Bone marrow (tissue), 2 donors: ENCODE results near the gene BACE1-AS.
"Not testable (repeated sequence)": the region's sequence is repeated elsewhere in the genome, so short reads cannot be mapped to it uniquely, and the experiment has no call there.

ENCODE experiments used
- DNase-seq, 2 donors: peaks; one replicate each; lab custom pipeline; 2025; lab: John Stamatoyannopoulos, UW

The BACE1-AS gene

GRCh38 chr11:117290809-117291396, at the start of gene BACE1-AS:
Gene BACE1-AS, plus strand, starts transcription at chr11:117291346.
- DNase-seq, result no peak

DNA sequence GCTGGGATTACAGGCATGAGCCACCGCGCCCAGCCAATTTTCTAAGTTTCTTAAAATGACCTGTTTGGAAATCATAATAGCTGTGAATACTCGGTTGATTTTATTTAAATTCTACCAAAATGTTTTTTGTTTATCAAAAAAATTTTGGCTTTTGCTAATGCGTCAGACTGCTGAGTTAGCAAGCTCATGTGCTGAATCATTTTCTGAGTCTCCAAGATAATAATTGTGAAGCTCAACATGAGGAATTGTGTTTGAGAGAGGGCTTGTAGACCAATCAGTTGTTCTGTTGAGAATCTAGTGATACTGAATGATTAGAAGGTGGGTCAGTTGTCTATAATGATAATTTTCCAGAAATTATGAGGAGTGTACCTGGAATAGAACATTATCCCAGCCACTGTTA, 42.8 kb upstream of the BACE1-AS start:
- DNase-seq, result no peak

DNA sequence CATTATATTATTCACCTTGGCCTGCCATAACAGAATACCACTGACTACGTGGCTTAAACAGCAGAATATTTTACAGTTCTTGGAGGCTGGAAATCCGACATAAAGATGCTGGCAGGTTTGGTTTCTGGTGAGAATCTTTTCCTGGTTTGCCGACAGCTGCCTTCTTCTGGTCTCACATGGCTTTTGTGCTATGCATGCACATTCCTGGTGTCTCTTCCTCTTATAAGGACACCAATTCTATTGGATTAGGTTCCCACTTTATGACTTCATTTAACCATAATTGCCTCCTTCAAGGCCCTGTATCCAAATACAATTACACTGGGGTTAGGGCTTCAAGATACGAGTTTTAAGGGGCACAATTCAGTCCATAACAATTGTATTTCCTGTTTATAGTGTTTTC, 41.6 kb upstream of the BACE1-AS start:
- DNase-seq, result no peak

DNA sequence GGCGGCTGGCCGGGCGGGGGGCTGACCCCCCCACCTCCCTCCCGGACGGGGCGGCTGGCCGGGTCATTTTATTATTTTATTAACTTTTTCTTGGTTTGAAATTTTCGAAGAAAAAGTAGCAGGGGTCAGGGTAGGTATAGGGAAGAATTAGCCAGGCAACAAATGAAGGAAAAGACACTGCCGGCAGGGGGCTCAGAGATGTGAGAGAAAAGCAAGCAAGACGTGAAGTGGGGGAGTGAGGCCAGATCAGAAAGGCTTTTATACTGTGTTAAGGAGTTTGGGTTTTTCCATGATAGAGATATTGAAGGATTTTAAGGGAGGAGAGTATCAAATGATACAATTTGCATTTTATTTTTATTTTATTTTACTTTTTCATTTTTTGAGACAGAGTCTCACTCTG, 39.6 kb upstream of the BACE1-AS start:
- DNase-seq, result no peak

GRCh38 chr11:117255966-117256365, 35.2 kb upstream of the BACE1-AS start:
- DNase-seq, result no peak

- DNase-seq, result no peak
Observed at GRCh38 chr11:117256573-117256972, 34.6 kb upstream of the BACE1-AS start.

GRCh38 chr11:117258576-117258975, 32.6 kb upstream of the BACE1-AS start:
- DNase-seq, result no peak

GRCh38 chr11:117259417-117259816, 31.7 kb upstream of the BACE1-AS start:
- DNase-seq, result no peak

DNA sequence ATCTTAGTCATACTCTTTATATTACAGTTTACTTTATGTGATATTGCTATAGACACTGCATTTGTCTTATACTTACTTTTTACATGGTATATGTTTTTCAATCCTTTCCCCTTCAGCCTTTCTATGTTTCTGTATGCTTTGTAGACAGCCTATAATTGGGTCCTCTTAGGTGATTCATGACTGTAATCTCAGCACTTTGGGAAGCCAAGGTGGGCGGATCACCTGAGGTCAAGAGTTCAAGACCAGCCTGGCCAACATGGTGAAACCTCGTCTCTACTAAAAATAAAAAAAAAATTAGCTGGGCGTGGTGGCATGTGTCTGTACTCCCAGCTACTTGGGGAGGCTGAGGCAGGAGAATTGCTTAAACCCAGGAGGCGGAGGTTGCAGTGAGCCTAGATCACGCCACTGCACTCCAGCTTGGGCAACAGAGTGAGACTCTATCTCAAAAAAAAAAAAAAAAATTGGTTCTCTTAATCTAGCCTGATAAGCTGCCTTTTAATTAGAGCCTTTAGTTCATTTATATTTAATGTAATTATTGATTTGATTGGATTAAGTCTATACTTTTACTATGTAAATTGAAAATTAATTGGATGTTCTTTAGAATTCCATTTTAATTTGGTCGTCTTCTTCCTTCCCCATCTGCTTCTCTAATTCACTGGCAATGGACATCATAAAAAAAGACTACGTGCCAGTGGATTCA, 26.4 kb upstream of the BACE1-AS start:
- DNase-seq, result not testable (repeated sequence)

GRCh38 chr11:117265745-117266144, 25.4 kb upstream of the BACE1-AS start:
- no peak for DNase-seq

DNA sequence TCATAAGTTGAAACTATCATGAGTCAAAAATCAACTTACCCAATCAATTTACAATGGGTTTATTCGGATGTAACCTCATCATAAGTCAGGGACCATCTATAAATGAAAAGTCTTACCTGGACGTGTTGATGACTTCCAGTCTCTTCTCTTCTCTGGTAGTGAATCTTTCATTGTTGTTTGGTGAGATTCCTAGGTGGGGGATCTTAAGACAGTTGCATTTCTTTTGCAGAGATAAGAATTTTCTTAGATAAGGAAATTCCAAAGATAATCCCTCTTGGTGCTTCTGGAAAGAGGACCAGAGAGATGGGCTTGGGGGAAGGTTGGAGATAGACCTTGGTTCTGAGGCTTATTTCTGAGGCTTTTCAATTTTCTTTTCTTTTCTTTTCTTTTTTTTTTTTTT, 21.3 kb upstream of the BACE1-AS start:
- no peak for DNase-seq

- no peak for DNase-seq
Observed at GRCh38 chr11:117271208-117271607, 19.9 kb upstream of the BACE1-AS start.

DNA sequence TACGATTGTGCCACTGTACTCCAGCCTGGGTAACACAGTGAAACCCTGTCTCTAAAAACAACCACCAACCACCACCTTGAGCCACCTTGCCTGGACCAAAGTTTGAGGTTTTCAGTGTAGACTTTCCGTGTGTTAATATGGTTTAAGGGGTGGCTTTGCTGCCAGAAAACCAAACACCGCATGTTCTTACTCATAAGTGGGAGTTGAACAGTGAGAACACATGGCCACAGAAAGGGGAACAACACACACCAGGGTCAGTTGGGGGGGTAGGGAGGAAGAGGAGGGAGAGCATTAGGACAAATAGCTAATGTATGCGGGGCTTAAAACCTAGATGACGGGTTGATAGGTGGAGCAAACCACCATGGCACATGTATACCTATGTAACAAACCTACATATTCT, 19.0 kb upstream of the BACE1-AS start:
- not testable (repeated sequence) for DNase-seq

GRCh38 chr11:117273550-117274289, 17.4 kb upstream of the BACE1-AS start:
- DNase-seq, result no peak

DNA sequence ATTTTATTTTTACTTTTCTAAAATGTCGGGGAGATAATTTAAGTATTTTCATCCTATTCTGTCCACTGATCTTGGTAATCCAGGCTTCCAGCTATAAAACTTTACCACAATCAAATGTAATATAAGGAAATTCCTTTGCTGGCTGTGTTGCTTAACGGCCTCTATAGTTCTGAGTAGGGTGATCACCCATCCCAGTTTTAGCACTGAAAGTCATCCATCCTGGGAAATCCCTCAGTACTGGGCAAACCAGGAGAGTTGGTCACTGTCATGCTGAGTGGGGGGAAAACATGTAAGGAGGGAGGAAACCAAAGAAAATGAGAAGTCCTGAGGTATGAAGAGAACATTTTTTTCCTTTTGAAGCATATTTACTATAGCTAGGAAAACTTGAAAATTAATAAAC, 12.8 kb upstream of the BACE1-AS start:
- no peak for DNase-seq

DNA sequence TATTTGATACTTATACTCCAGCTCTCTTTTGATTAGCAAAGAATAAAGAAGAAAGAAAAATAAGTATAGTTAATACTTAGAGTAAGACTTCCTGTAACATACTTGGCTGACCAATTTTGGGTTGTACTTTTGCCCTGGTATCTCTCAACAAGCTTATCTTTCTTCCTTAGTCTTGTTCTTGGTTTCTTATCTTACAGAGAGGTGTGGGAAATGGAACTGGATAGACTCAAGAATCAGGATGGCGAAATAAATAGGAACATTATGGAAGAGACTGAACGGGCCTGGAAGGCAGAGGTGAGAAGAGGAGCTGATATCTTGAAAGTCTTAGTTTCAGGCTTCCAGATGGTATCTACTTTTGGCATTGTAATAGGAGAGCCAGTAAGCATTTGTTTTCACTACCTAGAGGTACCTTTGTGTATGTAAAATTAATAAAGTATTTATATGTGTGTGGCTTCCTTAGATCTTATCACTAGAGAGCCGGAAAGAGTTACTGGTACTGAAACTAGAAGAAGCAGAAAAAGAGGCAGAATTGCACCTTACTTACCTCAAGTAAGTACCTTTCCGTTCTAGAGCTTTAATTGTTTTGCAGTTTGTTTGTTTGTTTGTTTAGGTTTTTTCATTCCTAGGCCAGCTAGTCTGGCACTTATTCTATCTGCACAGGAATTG, 11.3 kb upstream of the BACE1-AS start:
- DNase-seq, result no peak

DNA sequence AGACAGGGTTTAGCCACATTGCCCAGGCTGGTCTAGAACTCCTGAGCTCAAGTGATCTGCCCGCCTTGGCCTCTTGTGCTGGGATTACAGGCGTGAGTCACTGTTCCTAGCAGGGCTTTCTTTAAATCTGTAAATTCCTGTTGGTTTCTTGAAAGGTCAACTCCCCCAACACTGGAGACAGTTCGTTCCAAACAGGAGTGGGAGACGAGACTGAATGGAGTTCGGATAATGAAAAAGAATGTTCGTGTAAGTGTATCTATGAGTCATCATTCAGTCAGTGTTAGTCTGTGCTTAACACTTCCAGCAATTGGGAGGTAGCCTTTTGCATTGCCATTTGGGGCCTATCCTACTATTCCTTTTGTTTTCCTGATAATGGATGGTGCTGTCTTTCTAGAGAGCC, 10.0 kb upstream of the BACE1-AS start:
- DNase-seq, result no peak

GRCh38 chr11:117281869-117282268, 9.3 kb upstream of the BACE1-AS start:
- no peak for DNase-seq

DNA sequence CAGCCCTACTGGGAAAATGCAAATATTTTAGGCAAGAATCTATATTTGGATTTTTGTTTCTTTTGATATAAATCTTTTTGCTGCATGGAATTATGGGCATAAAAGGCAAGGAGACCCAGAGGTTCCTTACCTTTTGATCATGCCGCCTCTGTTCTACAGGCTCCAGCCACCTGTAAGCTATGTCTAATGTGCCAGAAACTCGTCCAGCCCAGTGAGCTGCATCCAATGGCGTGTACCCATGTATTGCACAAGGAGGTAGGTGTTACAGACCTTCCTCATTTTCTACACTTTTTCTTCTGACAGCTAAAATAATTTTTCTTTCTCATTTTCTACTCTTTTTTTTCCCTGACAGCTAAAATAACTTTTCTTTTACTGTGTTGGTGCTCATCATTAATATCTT, 8.2 kb upstream of the BACE1-AS start:
- DNase-seq, result no peak

- DNase-seq, result no peak
Observed at GRCh38 chr11:117284053-117284452, 7.1 kb upstream of the BACE1-AS start.

- DNase-seq, result no peak
Observed at GRCh38 chr11:117286588-117286987, 4.6 kb upstream of the BACE1-AS start.

DNA sequence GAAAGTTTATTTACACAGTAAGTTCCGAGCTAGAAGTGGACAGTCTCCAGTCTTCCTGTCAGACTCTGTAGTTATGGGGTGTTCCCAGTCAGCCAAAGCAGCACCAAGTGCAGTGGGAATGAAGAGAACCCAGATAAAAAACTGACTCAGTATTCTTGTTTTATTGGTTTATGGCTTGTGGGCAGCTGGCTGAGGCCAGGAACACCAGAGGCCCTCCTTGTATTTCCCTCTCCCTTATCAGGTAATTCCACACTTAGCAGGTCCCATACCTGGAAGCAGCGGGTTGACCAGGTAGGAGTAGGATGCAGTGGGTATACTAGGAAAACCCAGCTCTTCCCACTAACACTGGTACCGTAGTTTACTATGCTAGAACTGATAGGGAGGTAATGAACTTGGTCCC, 3.5 kb upstream of the BACE1-AS start:
- DNase-seq, result no peak

DNA sequence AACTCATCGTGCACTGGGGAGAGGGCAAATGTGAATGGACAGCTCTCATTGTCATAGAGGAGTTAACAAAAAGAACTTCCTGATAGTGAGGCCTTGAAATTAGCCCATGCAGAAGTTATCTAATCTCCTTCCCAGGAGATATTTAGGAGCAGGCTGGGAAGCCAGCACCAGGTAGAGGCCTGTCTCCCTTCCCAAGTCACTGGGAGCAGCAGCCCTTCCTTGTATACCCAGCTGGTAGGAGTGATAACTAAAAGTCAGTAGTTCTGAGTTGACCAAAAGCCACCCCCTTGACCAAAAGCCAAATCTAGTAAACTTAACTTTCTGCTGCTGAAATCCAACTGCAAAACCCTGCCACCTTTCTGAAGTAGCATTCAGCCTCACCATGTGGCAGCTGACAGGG, 1.4 kb upstream of the BACE1-AS start:
- DNase-seq, result no peak
